OCI-LY7 (cell line): ENCODE measurements around the gene CA12.

Source experiments
- CTCF ChIP-seq: fragments of 200-600 bp; sonication (generic); conservative IDR thresholded peaks from 2 replicates; pipeline ENCODE4 v1.5.1; 2014; ENCODE audit warnings: mild to moderate bottlenecking, antibody characterized with exemption, low read length, moderate library complexity, mixed read lengths
- EZH2phosphoT487 ChIP-seq: fragments of 200-600 bp; sonication (generic); IDR thresholded peaks from 2 replicates; pipeline ENCODE4 v1.6.1; 2018; ENCODE audit warnings: low read depth, borderline replicate concordance, mild to moderate bottlenecking, mixed run types, antibody characterized with exemption, low read length, moderate library complexity, mixed read lengths

GRCh38 chr15:63306492-63307073 lies 75.1 kb downstream of the CA12 start:
- TF ChIP-seq CTCF (no peak), EZH2phosphoT487 (no peak)
